ENCODE data around the gene BSN.

Gene BSN

DNA sequence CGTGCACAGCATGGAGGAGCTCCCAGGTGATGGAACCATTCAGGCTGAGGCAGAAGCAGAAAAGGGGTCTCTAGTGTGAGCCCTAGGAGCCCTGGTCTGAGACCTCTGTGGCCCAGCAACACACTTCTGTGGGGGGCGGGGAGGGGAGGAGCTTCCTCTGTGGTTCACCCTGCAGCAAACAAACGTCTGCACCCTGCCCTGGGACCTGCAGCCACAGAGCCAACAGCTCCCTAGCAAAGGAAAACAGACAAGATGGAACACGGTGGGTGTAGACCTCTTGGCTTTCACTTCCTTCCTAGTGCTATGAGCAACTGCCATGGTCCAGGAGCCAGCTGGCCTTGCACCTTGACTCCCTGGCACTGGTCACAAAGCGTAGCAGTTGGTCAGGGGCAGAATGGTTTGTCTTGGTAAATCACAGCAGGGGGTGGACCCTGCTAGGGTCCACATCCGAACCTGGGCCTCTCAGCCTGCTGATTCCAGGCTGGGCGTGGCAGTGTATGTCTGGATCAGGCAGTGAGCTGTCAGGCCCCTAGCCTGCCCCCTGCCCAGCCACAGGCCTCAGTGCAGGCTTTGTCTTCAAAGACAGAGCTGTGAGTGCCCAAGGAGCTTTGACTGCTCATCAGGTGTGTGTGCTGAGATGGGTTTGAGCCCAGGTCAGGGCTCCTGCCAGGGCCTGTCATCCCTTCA, 158.5 kb downstream of the BSN start:
- Histone ChIP-seq H3K9me3 (ENCODE audit: control insufficient read depth, low read length) (no peaks in the 10 kb centered on the region), H3K4me1 (ENCODE audit: control insufficient read depth, insufficient read depth, low read length) (no peaks in the 10 kb centered on the region), H3K4me3 (ENCODE audit: low read length) (no peak overlapping the region), H3K36me3 (ENCODE audit: control insufficient read depth, insufficient read depth, low read length, severe bottlenecking) (peaks cover 23% of the 10 kb centered on the region), H3K9ac (ENCODE audit: low read length) (no peak overlapping the region), H3K27me3 (replicated peaks; ENCODE audit: control insufficient read depth, insufficient read depth, low read length) (no peaks in the 10 kb centered on the region)
- no peak for DNase-seq (ENCODE audit: low read depth)

DNA sequence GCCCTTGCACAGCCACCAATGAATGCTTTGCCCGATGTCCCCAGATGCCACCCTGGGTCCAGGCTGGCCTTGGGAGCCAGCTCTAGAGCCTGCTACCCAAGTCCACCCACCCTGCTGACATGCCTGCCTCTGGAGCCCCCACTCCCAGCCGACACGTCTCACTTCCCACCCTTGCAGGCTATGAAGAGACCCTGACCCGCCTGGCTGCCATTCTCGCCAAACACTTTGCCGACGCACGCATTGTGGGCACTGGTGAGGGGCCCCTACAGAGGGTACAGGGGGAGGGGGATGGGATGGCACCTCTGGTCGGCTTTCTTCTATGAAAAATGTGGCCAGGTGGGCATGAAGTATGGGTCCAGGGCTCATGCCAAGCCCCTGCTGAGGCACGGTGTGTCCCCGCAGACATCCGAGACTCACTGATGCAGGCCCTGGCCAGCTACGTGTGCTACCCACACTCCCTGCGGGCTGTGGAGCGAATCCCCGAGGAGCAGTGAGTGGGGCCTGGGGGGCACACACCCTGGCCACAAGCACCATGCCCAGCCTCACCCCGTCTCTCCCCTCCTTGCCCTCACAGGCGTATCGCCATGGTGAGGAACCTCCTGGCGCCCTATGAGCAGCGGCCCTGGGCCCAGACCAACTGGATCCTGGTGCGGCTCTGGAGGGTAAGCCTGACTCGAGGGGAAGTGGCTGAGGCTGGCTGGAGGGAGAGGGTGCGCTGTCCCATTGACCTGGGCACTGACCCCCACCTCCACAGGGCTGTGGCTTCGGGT, 159.2 kb downstream of the BSN start:
- Histone ChIP-seq H3K36me3 (ENCODE audit: control insufficient read depth, insufficient read depth, low read length, severe bottlenecking) (peaks cover 23% of the 10 kb centered on the region), H3K4me3 (ENCODE audit: low read length) (no peak overlapping the region), H3K9ac (ENCODE audit: low read length) (no peak overlapping the region), H3K9me3 (ENCODE audit: control insufficient read depth, low read length) (no peaks in the 10 kb centered on the region), H3K4me1 (ENCODE audit: control insufficient read depth, insufficient read depth, low read length) (peaks cover 2% of the 10 kb centered on the region), H3K27me3 (replicated peaks; ENCODE audit: control insufficient read depth, insufficient read depth, low read length) (no peaks in the 10 kb centered on the region)
- DNase-seq (ENCODE audit: low read depth): no peak

DNA sequence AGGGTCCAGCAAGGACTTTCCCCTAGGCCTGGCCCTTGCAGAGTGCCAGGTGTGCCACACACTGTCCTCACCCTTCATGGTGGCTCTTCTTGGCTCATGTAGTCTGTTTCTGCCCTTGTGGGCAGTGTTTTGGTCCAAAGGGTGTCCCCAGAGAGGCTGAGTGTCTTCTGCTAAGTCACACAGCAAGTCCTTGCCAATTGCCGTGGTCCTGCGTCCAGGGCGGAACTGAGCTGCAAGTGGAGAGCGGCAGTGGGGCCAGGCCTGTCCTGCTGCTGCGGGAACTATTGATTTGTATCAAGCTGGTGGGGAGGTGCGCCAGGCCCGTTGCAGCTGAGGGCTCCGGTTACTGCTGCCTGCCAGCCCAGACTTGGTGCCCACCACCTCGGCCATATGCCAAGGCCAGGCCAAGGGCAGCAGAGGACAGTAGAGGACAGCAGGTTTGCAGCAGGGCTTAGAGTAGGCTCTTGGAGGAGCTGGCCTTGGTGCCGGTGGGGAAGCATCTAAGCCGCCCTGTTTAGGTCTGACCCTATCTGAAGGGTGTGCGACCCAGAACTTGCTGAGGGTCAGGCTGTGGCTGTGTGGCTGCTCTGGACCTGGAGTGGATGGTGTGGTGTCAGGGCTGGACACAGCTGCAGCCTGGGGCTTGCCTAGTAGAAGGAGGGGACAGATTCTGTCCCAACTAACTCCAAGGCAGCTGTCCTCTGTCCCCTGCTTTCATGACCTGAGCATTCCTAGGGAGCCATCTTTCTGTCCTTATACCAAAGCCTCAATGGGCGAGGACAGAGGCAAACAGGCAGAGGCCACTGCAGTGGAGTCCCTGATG, 160.7 kb downstream of the BSN start:
- Histone ChIP-seq H3K4me3 (ENCODE audit: low read length) (no peak overlapping the region), H3K36me3 (ENCODE audit: control insufficient read depth, insufficient read depth, low read length, severe bottlenecking) (peaks cover 23% of the 10 kb centered on the region), H3K9me3 (ENCODE audit: control insufficient read depth, low read length) (no peaks in the 10 kb centered on the region), H3K4me1 (ENCODE audit: control insufficient read depth, insufficient read depth, low read length) (peaks cover 12% of the 10 kb centered on the region), H3K27me3 (replicated peaks; ENCODE audit: control insufficient read depth, insufficient read depth, low read length) (no peaks in the 10 kb centered on the region), H3K9ac (ENCODE audit: low read length) (no peak overlapping the region)
- no peak for DNase-seq (ENCODE audit: low read depth)

GRCh38 chr3:49715611-49716121, 161.4 kb downstream of the BSN start:
- no peak for DNase-seq (ENCODE audit: low read depth)
- no peak overlapping the region for H3K9ac ChIP-seq (ENCODE audit: low read length)
- peaks cover 13% of the 10 kb centered on the region for H3K4me1 ChIP-seq (ENCODE audit: control insufficient read depth, insufficient read depth, low read length)

DNA sequence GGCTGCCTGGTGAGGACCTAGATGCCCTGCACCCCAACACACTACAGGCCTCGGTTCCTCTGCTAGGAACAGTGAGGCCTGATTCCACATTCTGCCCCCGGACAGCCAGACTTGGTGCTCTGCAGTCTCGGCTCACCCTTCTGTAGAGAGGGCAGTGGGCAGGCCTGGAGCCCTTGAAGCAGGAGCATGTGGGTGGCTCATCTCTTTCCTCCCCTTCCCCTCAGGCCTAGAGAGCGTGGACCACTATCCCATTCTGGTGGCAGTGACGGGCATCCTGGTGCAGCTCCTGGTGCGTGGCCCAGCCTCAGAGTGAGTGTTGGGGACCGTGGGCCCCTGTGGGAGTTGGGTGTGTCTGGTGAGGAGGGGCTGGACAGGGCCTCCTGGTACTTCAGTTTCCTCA, 161.9 kb downstream of the BSN start:
- Histone ChIP-seq H3K4me3 (ENCODE audit: low read length) (no peak overlapping the region), H3K27me3 (replicated peaks; ENCODE audit: control insufficient read depth, insufficient read depth, low read length) (no peaks in the 10 kb centered on the region), H3K36me3 (ENCODE audit: control insufficient read depth, insufficient read depth, low read length, severe bottlenecking) (peaks cover 26% of the 10 kb centered on the region), H3K9me3 (ENCODE audit: control insufficient read depth, low read length) (no peaks in the 10 kb centered on the region), H3K9ac (ENCODE audit: low read length) (no peak overlapping the region), H3K4me1 (ENCODE audit: control insufficient read depth, insufficient read depth, low read length) (peaks cover 13% of the 10 kb centered on the region)
- no peak for DNase-seq (ENCODE audit: low read depth)

More at GRCh38 chr3:49715611-49716121, 161.4 kb downstream of the BSN start:
- H3K4me3 ChIP-seq (ENCODE audit: low read length): no peak overlapping the region
- peaks cover 24% of the 10 kb centered on the region for H3K36me3 ChIP-seq (ENCODE audit: control insufficient read depth, insufficient read depth, low read length, severe bottlenecking)
- H3K9me3 ChIP-seq (ENCODE audit: control insufficient read depth, low read length): no peaks in the 10 kb centered on the region
- no peaks in the 10 kb centered on the region for H3K27me3 ChIP-seq (replicated peaks; ENCODE audit: control insufficient read depth, insufficient read depth, low read length)

DNA sequence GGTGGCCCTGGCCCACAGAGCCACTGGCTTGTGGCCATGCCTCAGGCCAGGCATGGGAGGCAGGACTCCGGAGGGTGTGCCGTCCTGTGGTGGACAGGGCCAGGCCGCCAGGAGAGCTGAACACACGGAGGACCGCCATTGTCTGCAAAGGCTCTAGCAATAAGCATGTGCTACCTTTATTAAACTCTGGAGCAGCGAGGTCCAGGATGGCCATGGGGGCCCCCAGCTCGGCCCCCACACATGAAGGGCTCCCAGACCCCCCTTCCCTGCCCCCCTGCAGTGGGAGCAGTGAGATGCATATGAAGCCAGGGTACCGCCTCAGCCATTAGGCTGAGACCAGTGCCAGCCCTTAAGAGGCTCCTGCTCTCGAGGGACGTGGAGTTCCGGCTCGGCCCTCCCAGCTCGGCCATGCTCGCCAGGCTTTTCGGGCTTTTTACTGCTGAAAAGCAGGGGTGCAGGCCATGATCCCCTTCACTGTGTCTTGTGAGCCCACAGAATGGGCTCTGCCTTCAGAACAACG, 162.5 kb downstream of the BSN start:
- H3K9ac ChIP-seq (ENCODE audit: low read length): no peak overlapping the region
- no peak overlapping the region for H3K4me3 ChIP-seq (ENCODE audit: low read length)
- DNase-seq (ENCODE audit: low read depth): no peak
- H3K36me3 ChIP-seq (ENCODE audit: control insufficient read depth, insufficient read depth, low read length, severe bottlenecking): peaks cover 26% of the 10 kb centered on the region
- peaks cover 13% of the 10 kb centered on the region for H3K4me1 ChIP-seq (ENCODE audit: control insufficient read depth, insufficient read depth, low read length)
- no peaks in the 10 kb centered on the region for H3K9me3 ChIP-seq (ENCODE audit: control insufficient read depth, low read length)
- H3K27me3 ChIP-seq (replicated peaks; ENCODE audit: control insufficient read depth, insufficient read depth, low read length): no peaks in the 10 kb centered on the region

- H3K9ac ChIP-seq (ENCODE audit: low read length): no peak overlapping the region
- peaks cover 17% of the 10 kb centered on the region for H3K4me1 ChIP-seq (ENCODE audit: control insufficient read depth, insufficient read depth, low read length)
- no peak for DNase-seq (ENCODE audit: low read depth)
- H3K9me3 ChIP-seq (ENCODE audit: control insufficient read depth, low read length): no peaks in the 10 kb centered on the region
- no peak overlapping the region for H3K4me3 ChIP-seq (ENCODE audit: low read length)
- peaks cover 31% of the 10 kb centered on the region for H3K36me3 ChIP-seq (ENCODE audit: control insufficient read depth, insufficient read depth, low read length, severe bottlenecking)
- H3K27me3 ChIP-seq (replicated peaks; ENCODE audit: control insufficient read depth, insufficient read depth, low read length): no peaks in the 10 kb centered on the region
Measured at GRCh38 chr3:49717211-49717958, 163.1 kb downstream of the BSN start.

- Histone ChIP-seq H3K36me3 (ENCODE audit: control insufficient read depth, insufficient read depth, low read length, severe bottlenecking) (peaks cover 29% of the 10 kb centered on the region), H3K4me3 (ENCODE audit: low read length) (peak overlapping the region; percentile 77), H3K9me3 (ENCODE audit: control insufficient read depth, low read length) (no peaks in the 10 kb centered on the region), H3K4me1 (ENCODE audit: control insufficient read depth, insufficient read depth, low read length) (peaks cover 25% of the 10 kb centered on the region), H3K27me3 (replicated peaks; ENCODE audit: control insufficient read depth, insufficient read depth, low read length) (no peaks in the 10 kb centered on the region), H3K9ac (ENCODE audit: low read length) (no peak overlapping the region)
- DNase-seq (ENCODE audit: low read depth): no peak
Measured at GRCh38 chr3:49717959-49718857, 163.9 kb downstream of the BSN start.

DNA sequence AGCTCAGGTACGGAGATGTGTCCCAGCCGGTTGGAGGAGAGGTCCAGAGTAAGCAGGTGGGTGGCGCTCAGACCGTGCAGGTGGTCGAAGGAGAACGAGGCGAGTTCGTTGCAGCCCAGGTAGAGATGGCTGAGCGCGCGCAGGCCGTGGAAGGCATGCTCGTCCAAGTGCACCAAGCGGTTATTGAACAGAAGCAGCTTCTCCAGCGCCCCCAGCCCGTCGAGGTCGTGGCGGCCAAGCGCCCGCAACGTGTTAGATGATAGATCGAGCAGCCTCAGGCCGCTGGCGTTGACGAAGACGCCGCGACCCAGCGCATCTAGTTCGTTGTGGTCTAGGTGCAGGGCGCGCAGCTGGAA, 164.6 kb downstream of the BSN start:
- no peaks in the 10 kb centered on the region for H3K9me3 ChIP-seq (ENCODE audit: control insufficient read depth, low read length)
- peaks cover 26% of the 10 kb centered on the region for H3K4me1 ChIP-seq (ENCODE audit: control insufficient read depth, insufficient read depth, low read length)
- peak overlapping the region; percentile 77 for H3K4me3 ChIP-seq (ENCODE audit: low read length)
- no peaks in the 10 kb centered on the region for H3K27me3 ChIP-seq (replicated peaks; ENCODE audit: control insufficient read depth, insufficient read depth, low read length)
- no peak for DNase-seq (ENCODE audit: low read depth)
- H3K36me3 ChIP-seq (ENCODE audit: control insufficient read depth, insufficient read depth, low read length, severe bottlenecking): peaks cover 29% of the 10 kb centered on the region
- H3K9ac ChIP-seq (ENCODE audit: low read length): peak overlapping the region; percentile 33

Data from adipocyte (in vitro differentiated cells).